ENCODE measurements around the gene PRDM11. TPM values are rescaled to one million over a fixed set of nuclear protein-coding genes. Genes with fewer than 3 reads are reported as not detected.
"Not testable (repeated sequence)": the region's sequence is repeated elsewhere in the genome, so short reads cannot be mapped to it uniquely, and the experiment has no call there.

Gene PRDM11
- total RNA-seq, 1 experiment from 2014 or later: 8.3 TPM

DNA sequence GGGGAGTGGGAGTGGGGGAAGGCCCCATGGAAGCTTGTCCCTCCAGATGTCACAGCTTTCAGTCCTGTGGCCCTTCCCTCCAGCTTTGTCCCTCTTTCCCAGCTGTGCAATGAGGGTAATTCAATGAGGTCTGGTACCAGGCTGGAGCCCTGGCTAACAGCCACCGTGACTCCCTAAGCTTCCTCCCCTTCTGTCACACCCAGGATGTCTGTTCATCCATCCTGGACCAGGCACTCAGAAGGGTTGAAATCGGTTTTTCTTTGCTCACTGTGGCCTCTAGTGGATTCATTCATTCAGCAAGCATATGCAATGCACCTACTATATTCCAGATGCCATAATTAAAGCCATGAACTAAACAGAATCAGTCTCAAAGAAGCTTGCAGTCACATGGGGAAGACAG is 101.0 kb downstream of the PRDM11 start:
- POLR2A ChIA-PET: no interaction called here
- TF ChIP-seq OVOL2 (CRISPR knock-in tag; IDR thresholded peaks at IDR 0.05; ENCODE audit: borderline replicate concordance) (no peak), ZNF416 (CRISPR knock-in tag; IDR thresholded peaks at IDR 0.05) (no peak), EMX1 (CRISPR knock-in tag; IDR thresholded peaks at IDR 0.05) (no peak), MAX (CRISPR knock-in tag; IDR thresholded peaks at IDR 0.05) (no peak), ATF2 (CRISPR knock-in tag; IDR thresholded peaks at IDR 0.05; ENCODE audit: borderline replicate concordance, low read depth) (no peak), FOXK1 (CRISPR knock-in tag; IDR thresholded peaks at IDR 0.05) (no peak), SMAD4 (CRISPR knock-in tag; IDR thresholded peaks at IDR 0.05) (no peak), IRF2 (CRISPR knock-in tag; IDR thresholded peaks at IDR 0.05; ENCODE audit: borderline replicate concordance, low read depth) (no peak), AR (CRISPR knock-in tag; IDR thresholded peaks at IDR 0.05) (no peak), CREB1 (CRISPR knock-in tag; IDR thresholded peaks at IDR 0.05) (no peak)
- peaks cover 3% of the 10 kb centered on the region for H3K9me3 Mint-ChIP-seq
- H3K27me3 Mint-ChIP-seq (ENCODE audit: low read depth): no peaks in the 10 kb centered on the region; the same call in 1 of the 2 replicates
- ATAC-seq (no peak), DNase-seq (ENCODE audit: low spot score) (no peak)
- CTCF ChIA-PET: interaction anchor here (5.2 kb wide), 1 partner anchor 14 kb away, joined by 34 read pairs; no protein-coding TSS in a partner anchor
- H3K27ac Mint-ChIP-seq: no peak overlapping the region
- H3K36me3 Mint-ChIP-seq: no peaks in the 10 kb centered on the region
- 0 out of 2 replicates have a peak, but pooled peaks cover 3% of the 10 kb centered on the region for H3K4me1 Mint-ChIP-seq
- no peak overlapping the region for H3K4me3 Mint-ChIP-seq

DNA sequence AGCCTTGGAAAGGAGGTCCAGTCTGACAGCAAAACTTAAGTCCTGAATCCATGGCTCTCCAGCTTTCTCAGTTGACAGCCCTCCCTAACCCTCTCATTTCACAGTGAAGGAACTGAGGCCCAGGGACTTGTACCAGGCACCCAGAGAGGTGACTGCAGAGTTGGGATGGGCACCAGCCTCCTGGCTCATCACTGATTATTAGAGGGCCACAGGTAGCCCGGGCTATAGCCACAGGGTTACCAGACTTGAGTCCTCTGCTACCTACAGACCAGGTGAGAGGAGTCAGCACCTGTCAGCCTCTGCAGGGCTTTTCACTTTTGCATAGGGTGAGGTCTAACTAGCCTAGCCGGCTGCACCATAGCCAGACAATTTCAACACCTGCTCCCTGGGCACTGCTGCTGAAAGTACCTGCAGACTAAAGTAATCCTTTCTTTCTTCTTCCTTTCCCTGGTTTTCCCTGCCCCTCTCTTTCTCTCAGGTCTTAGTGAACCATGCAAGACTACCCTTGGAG is 102.1 kb downstream of the PRDM11 start:
- ATAC-seq (no peak), DNase-seq (ENCODE audit: low spot score) (no peak)
- TF ChIP-seq MYBL2 (CRISPR knock-in tag; IDR thresholded peaks at IDR 0.05) (no peak), NFATC4 (CRISPR knock-in tag; IDR thresholded peaks at IDR 0.05) (no peak), MAX (CRISPR knock-in tag; IDR thresholded peaks at IDR 0.05) (no peak), ZNF423 (CRISPR knock-in tag; IDR thresholded peaks at IDR 0.05) (no peak), ZNF396 (CRISPR knock-in tag; IDR thresholded peaks at IDR 0.05; ENCODE audit: borderline replicate concordance) (no peak), EMX1 (CRISPR knock-in tag; IDR thresholded peaks at IDR 0.05) (no peak), SOX15 (CRISPR knock-in tag; IDR thresholded peaks at IDR 0.05) (no peak), ZNF317 (CRISPR knock-in tag; IDR thresholded peaks at IDR 0.05; ENCODE audit: borderline replicate concordance, low read depth) (no peak), NR3C1 (CRISPR knock-in tag; conservative IDR thresholded peaks at IDR 0.05; ENCODE audit: low read depth) (no peak), NR2C2 (CRISPR knock-in tag; IDR thresholded peaks at IDR 0.05) (no peak), FOXJ3 (CRISPR knock-in tag; IDR thresholded peaks at IDR 0.05; ENCODE audit: borderline replicate concordance) (no peak), IRF1 (CRISPR knock-in tag; IDR thresholded peaks at IDR 0.05) (no peak), PREB (CRISPR knock-in tag; IDR thresholded peaks at IDR 0.05; ENCODE audit: borderline replicate concordance) (no peak), HMGA2 (CRISPR knock-in tag; IDR thresholded peaks at IDR 0.05) (no peak), ATF2 (CRISPR knock-in tag; IDR thresholded peaks at IDR 0.05; ENCODE audit: borderline replicate concordance, low read depth) (no peak)
- Mint-ChIP-seq H3K27ac (no peak overlapping the region), H3K4me1 (0 out of 2 replicates have a peak, but pooled peaks cover 5% of the 10 kb centered on the region), H3K4me3 (no peak overlapping the region), H3K9me3 (peaks cover 3% of the 10 kb centered on the region), H3K27me3 (ENCODE audit: low read depth) (no peaks in the 10 kb centered on the region; the same call in 1 of the 2 replicates), H3K36me3 (no peaks in the 10 kb centered on the region)
- CTCF ChIA-PET: interaction anchor here (0.7 kb wide), 1 partner anchor 11 kb away, joined by 3 read pairs; no protein-coding TSS in a partner anchor
- POLR2A ChIA-PET: no interaction called here

GRCh38 chr11:45249372-45249771 is 102.9 kb downstream of the PRDM11 start:
- H3K27me3 Mint-ChIP-seq (ENCODE audit: low read depth); H3K36me3 Mint-ChIP-seq; H3K4me1 Mint-ChIP-seq; H3K4me3 Mint-ChIP-seq; DNase-seq (ENCODE audit: low spot score); ATAC-seq; H3K27ac Mint-ChIP-seq; POLR2A ChIA-PET; H3K9me3 Mint-ChIP-seq: not testable (repeated sequence)
- CTCF ChIA-PET: interaction anchor here (1.5 kb wide), 1 partner anchor 16 kb away, joined by 7 read pairs; no protein-coding TSS in a partner anchor
